ENCODE results near the gene SLC25A3.
"Not testable (repeated sequence)": the region's sequence is repeated elsewhere in the genome, so short reads cannot be mapped to it uniquely, and the experiment has no call there.

- not testable (repeated sequence) for TF ChIP-seq CTCF, EP300, POLR2AphosphoS5, POLR2A (IDR thresholded peaks at IDR 0.05)
These were observed 16.7 kb upstream of the SLC25A3 start for GRCh38 chr12:98576795-98577194.

All from stomach (tissue), 4 donors.